ENCODE results near the gene C15orf39.

DNA sequence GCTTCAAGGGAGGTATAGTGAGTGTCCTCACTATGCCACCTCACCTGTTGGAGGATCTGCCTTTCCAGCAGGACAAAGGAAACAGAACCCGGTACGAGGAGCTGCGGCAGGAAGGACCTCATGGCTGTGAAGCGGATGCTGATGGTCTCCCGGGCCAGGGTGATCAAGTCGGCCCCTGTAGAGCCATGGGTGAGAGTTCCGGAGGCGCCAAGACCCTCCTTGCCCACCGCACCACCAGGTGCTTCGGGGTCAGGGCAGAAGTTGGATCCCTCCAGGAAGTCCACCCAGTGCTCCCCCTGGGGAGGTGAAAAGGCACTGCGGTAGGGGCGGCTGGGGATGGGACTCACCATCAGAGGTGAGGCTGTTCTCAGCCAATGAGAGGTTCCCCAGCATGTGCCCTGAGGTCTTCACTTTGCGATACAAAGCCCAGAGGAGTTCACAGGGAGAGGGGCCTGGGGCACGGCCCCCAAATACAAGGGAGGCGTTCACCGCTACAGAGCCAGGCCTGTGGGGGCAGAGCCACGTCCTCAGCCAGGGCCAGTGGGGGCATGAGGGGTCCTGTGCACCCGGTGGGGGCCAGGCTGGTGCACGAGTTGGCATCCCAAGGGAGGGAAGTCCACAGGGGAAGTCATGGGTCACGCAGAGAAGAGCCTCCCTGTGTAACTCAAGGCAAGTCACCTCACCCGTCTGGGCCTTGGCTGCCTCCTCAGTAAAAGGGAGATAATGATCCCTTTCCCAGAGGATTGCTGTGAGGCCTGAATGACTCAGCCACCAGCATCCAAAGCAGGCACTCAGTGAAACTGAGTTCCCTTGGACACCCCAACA is 27.7 kb downstream of the C15orf39 start:
- TF ChIP-seq, protein P1, sequence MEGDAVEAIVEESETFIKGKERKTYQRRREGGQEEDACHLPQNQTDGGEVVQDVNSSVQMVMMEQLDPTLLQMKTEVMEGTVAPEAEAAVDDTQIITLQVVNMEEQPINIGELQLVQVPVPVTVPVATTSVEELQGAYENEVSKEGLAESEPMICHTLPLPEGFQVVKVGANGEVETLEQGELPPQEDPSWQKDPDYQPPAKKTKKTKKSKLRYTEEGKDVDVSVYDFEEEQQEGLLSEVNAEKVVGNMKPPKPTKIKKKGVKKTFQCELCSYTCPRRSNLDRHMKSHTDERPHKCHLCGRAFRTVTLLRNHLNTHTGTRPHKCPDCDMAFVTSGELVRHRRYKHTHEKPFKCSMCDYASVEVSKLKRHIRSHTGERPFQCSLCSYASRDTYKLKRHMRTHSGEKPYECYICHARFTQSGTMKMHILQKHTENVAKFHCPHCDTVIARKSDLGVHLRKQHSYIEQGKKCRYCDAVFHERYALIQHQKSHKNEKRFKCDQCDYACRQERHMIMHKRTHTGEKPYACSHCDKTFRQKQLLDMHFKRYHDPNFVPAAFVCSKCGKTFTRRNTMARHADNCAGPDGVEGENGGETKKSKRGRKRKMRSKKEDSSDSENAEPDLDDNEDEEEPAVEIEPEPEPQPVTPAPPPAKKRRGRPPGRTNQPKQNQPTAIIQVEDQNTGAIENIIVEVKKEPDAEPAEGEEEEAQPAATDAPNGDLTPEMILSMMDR (IDR thresholded peaks at IDR 0.05), result no peak
- TF ChIP-seq POLR2A (IDR thresholded peaks at IDR 0.05), result no peak
